ENCODE data around the gene COPS3.

DNA sequence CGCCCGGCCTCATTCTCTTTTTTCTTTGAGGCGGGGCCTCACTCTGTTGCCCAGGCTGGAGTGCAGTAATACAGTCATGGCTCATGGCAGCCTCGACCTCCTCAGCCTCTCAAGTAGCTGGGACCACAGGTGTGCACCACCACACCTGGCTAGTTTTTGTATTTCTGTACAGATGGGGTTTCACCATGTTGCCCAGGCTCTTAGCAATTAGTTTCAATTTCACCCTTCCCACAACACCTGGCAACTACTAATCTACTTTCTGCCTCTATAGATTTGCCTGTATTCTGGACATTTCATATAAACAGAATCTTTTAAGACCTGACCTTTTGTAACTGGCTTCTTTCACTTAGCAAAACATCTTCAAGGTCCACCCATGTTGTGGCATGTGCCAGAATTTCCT lies 14.1 kb upstream of the COPS3 start:
- no peak for TF ChIP-seq EZH2 (IDR thresholded peaks at IDR 0.05)
- TF ChIP-seq POLR2AphosphoS5 (IDR thresholded peaks at IDR 0.05; ENCODE audit: borderline replicate concordance, low read depth, low read length) = no peak

Measured in SK-N-MC (cell line).